Esophagus muscularis mucosa (tissue), 4 donors: ENCODE results near the gene MKKS. TPM values are rescaled to one million over a fixed set of nuclear protein-coding genes. Genes with fewer than 3 reads are reported as not detected.

ENCODE experiments used
- DNase-seq: peaks from one replicate; pipeline ENCODE4 v3.0.0-alpha.2; 2017; ENCODE audit errors: extremely low spot score
- H3K27ac ChIP-seq, 4 donors: fragments of 200-600 bp; sonication (generic); replicated peaks in 1 of 4; 1 replicate in 3 of 4; 2 replicates in 1 of 4; pipeline ENCODE4 v1.5.1; 2016 to 2019; ENCODE audit warnings: mild to moderate bottlenecking in 1 of 4
- H3K27me3 ChIP-seq, 4 donors: fragments of 200-600 bp; sonication (generic); one replicate each; pipeline versions ENCODE4 v1.5.1 to v1.6.0; 2016 to 2019
- H3K36me3 ChIP-seq, 4 donors: fragments of 200-600 bp; sonication (generic); one replicate each; pipeline ENCODE4 v1.5.1; 2016 to 2019
- H3K4me1 ChIP-seq, 4 donors: fragments of 200-600 bp; sonication (generic); one replicate each; pipeline ENCODE4 v1.5.1; 2016 to 2019
- H3K4me3 ChIP-seq, 4 donors: fragments of 200-600 bp; sonication (generic); 1 replicate in 2 of 4; 2 replicates in 2 of 4; pipeline ENCODE4 v1.5.1; 2016 to 2019; ENCODE audit warnings: mild to moderate bottlenecking in 4 of 4, moderate library complexity in 1 of 4
- H3K9me3 ChIP-seq, 4 donors: fragments of 200-600 bp; sonication (generic); 1 replicate in 3 of 4; 2 replicates in 1 of 4; pipeline ENCODE4 v1.5.1; 2016 to 2019
- EP300 ChIP-seq: sonication (generic); formaldehyde crosslinking; IDR thresholded peaks from one replicate; pipeline ENCODE4 v1.6.1; 2017; ENCODE audit warnings: antibody characterized with exemption
- POLR2A ChIP-seq: fragments of 450-650 bp; IDR thresholded peaks from one replicate; pipeline ENCODE4 v1.6.1; 2017; ENCODE audit warnings: antibody characterized with exemption, moderate library complexity, mild to moderate bottlenecking, low read depth
- POLR2AphosphoS5 ChIP-seq, 2 donors: sonication (generic); formaldehyde crosslinking; IDR thresholded peaks; one replicate each; pipeline ENCODE4 v1.6.1; 2017; ENCODE audit warnings: antibody characterized with exemption in 2 of 2
- WGBS: methylation state at CpG from one replicate; pipeline ENCODE4 v1.1.5; 2018; 5-methylcytosine and 5-hydroxymethylcytosine counted together
- intact Hi-C: fragments of 100-400 bp; cut with DNase I; formaldehyde crosslinking; loops from one replicate; pipeline ENCODE4 v1.15.1; 2023
- total RNA-seq, 4 donors: library from RNA; depleted of rRNA; stranded (reverse); fragments of >200 nt; gene quantifications; one replicate each; pipeline versions ENCODE4 v1.1.0 to v1.2.1, GENCODE V29; 2016
- TF ChIP-seq, protein P1 (sequence below), 3 experiments: fragments of 200-600 bp in 2 of 3; fragments of 450-650 bp in 1 of 3; sonication (generic) in 2 of 3; IDR thresholded peaks; one replicate each; pipeline ENCODE4 v1.5.1; 2017 to 2019; ENCODE audit warnings: antibody characterized with exemption in 3 of 3, mild to moderate bottlenecking in 2 of 3, moderate library complexity in 1 of 3

Gene MKKS
- total RNA-seq, 4 donors from 2014 or later: 14.1 to 19.3 (median 16.7) TPM

DNA sequence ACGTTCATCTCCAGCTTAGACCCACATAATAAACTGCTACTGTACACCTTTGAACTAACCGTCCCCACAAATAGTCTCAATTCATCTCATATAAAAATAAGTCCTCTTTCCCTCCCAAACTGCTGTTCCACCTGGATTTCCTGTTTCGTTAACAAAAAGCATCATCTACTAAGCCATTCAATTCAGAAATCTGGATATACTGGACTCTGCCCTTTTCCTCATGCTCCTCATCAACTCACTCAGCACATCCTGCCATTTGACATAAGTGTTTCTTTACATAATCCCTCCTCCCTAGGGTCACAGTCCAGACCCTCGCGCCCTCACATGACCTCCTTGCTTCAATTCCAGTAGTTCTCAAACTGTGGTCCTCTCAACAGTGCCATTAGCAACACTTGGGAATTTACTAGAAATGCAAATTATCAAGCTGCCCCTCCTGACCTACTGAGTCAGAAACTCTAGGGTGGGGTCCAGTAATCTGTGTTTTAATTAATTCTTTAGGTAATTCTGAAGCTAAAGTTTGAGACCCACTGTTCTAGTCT lies 4.5 kb downstream of the MKKS start:
- Histone ChIP-seq H3K36me3 (peaks cover 0 to 1% (median 0%) of the 10 kb centered on the region in 4 donors), H3K27me3 (no peaks in the 10 kb centered on the region), H3K4me1 (peaks cover 31 to 68% (median 57%) of the 10 kb centered on the region in 4 donors), H3K9me3 (no peaks in the 10 kb centered on the region), H3K27ac (no peak overlapping the region), H3K4me3 (no peak overlapping the region)
- DNase-seq: no peak
- intact Hi-C loops: loop anchor here (5.0 kb wide), 1 partner anchor 452 kb away; no protein-coding TSS in a partner anchor
- WGBS: 85% methylated on average over 5 of the region's 5 CpGs
- TF ChIP-seq POLR2A (no peak), EP300 (no peak), POLR2AphosphoS5 (IDR thresholded peaks at IDR 0.05) (no peak)
- TF ChIP-seq, protein P1, sequence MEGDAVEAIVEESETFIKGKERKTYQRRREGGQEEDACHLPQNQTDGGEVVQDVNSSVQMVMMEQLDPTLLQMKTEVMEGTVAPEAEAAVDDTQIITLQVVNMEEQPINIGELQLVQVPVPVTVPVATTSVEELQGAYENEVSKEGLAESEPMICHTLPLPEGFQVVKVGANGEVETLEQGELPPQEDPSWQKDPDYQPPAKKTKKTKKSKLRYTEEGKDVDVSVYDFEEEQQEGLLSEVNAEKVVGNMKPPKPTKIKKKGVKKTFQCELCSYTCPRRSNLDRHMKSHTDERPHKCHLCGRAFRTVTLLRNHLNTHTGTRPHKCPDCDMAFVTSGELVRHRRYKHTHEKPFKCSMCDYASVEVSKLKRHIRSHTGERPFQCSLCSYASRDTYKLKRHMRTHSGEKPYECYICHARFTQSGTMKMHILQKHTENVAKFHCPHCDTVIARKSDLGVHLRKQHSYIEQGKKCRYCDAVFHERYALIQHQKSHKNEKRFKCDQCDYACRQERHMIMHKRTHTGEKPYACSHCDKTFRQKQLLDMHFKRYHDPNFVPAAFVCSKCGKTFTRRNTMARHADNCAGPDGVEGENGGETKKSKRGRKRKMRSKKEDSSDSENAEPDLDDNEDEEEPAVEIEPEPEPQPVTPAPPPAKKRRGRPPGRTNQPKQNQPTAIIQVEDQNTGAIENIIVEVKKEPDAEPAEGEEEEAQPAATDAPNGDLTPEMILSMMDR (IDR thresholded peaks at IDR 0.05): no peak

DNA sequence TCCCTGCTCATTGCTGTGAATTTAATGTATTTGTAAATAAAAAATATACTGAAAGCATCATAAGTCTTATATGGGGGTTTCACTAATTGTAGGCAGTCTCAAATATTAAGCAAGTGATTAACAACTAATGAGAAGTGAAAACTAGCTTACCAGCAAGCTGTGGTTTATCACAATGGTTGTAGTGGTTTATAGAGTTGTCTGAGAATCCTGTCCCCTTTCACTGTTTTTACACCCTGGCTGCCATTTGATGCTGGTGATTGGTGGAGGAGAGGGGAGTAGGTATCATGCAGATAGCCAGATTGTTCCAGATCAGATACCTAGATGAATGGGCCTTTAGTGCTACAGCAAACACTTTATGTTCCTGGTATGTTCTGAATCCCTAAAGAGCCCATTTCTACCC lies 6.0 kb downstream of the MKKS start:
- intact Hi-C loops: loop anchor here (5.0 kb wide), 1 partner anchor 451 kb away; no protein-coding TSS in a partner anchor
- TF ChIP-seq POLR2AphosphoS5 (IDR thresholded peaks at IDR 0.05) (no peak), POLR2A (no peak), EP300 (no peak)
- TF ChIP-seq, protein P1 (IDR thresholded peaks at IDR 0.05): no peak
- Histone ChIP-seq H3K4me3 (no peak overlapping the region), H3K36me3 (peaks cover 0 to 5% (median 0%) of the 10 kb centered on the region in 4 donors), H3K27ac (no peak overlapping the region), H3K4me1 (peaks cover 29 to 62% (median 55%) of the 10 kb centered on the region in 4 donors), H3K9me3 (no peaks in the 10 kb centered on the region), H3K27me3 (no peaks in the 10 kb centered on the region)
- no peak for DNase-seq

DNA sequence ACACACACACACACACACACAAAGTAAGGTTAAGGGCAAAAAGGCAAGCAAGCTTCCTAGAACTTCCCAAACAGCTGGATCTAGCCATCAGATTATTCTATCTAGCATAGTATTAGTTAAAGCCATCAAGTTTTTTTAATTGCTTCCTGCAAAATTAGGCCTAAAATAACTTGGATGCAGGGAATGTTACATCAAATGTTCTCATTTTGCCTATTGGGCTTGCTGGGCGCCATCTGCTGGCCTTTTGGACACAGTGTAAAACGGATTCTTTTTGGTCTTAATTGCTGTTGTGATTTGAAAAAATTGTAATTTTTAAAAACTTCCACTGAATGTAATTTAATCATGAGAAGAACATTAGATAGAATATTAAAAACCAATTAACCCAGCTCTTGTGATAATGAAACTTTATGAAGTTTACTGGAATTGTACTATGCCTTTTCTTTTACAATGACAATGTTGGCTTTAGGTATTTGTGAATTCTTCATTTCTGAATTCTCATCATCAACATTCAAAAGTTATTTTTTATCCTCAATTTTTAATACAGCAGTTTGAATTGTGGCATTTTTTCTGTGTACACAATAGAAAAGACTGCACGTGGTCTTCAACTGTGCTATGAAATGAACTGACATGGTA lies 6.8 kb downstream of the MKKS start:
- peaks cover 21 to 54% (median 47%) of the 10 kb centered on the region in 4 donors for H3K4me1 ChIP-seq
- H3K4me3 ChIP-seq: no peak overlapping the region
- H3K27me3 ChIP-seq: no peaks in the 10 kb centered on the region
- H3K36me3 ChIP-seq: peaks cover 0 to 5% (median 0%) of the 10 kb centered on the region in 4 donors
- intact Hi-C loops: loop anchor here (5.0 kb wide), 1 partner anchor 450 kb away; no protein-coding TSS in a partner anchor
- TF ChIP-seq, protein P1 (IDR thresholded peaks at IDR 0.05): peak; percentile 59 to 83 (median 62)
- TF ChIP-seq POLR2AphosphoS5 (IDR thresholded peaks at IDR 0.05): no peak
- no peaks in the 10 kb centered on the region for H3K9me3 ChIP-seq
- H3K27ac ChIP-seq: no peak overlapping the region
- WGBS: 34% methylated on average over 3 of the region's 3 CpGs
- DNase-seq: no peak

DNA sequence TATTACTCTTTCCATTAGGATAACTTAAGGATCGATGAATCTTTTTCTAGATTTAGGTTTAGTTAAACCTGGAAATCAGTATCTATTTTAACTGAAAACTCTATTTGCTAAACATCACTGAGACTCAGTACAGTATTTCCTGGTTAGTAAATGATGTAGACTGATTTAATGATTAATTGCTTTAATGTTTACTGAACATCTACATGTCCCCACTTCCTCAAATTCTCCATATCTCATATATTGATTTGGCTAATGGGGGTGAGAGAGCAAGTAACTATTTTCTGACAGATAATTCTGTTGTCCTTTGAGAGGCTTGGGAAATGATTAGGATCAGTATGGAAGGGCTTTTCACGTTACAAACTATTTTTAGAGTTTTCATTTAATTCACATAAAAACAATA lies 10.3 kb downstream of the MKKS start:
- no peak for TF ChIP-seq EP300
- TF ChIP-seq POLR2A: no peak
- TF ChIP-seq, protein P1 (IDR thresholded peaks at IDR 0.05): no peak
- TF ChIP-seq POLR2AphosphoS5 (IDR thresholded peaks at IDR 0.05): no peak
- peaks cover 1 to 27% (median 20%) of the 10 kb centered on the region in 4 donors for H3K4me1 ChIP-seq
- no peak overlapping the region for H3K27ac ChIP-seq
- intact Hi-C loops: no loop called here
- H3K4me3 ChIP-seq: no peak overlapping the region
- H3K9me3 ChIP-seq: no peaks in the 10 kb centered on the region
- H3K27me3 ChIP-seq: no peaks in the 10 kb centered on the region
- H3K36me3 ChIP-seq: peaks cover 0 to 20% (median 6%) of the 10 kb centered on the region in 4 donors
- no peak for DNase-seq
- WGBS: 82% methylated on average over 2 of the region's 2 CpGs
